Uterus (tissue), 2 donors: ENCODE measurements around the gene SPSB2.

Experiments used
- CTCF ChIP-seq, 4 experiments: fragments of 200-600 bp in 2 of 4; fragments of 450-650 bp in 2 of 4; sonication (generic) in 2 of 4; IDR thresholded peaks; one replicate each; pipeline ENCODE4 v1.5.1; 2016 to 2019; ENCODE audit warnings: antibody characterized with exemption in 4 of 4, mild to moderate bottlenecking in 2 of 4, moderate library complexity in 1 of 4
- POLR2A ChIP-seq, 2 donors: fragments of 450-650 bp; IDR thresholded peaks; one replicate each; pipeline ENCODE4 v1.6.1; 2016; ENCODE audit warnings: antibody characterized with exemption in 2 of 2, mild to moderate bottlenecking in 1 of 2, moderate library complexity in 1 of 2

- no peak for TF ChIP-seq CTCF (IDR thresholded peaks at IDR 0.05)
- TF ChIP-seq POLR2A (IDR thresholded peaks at IDR 0.05) = no peak
Measured at GRCh38 chr12:6842075-6842474, 31.0 kb downstream of the SPSB2 start.
